HepG2 (cell line): ENCODE results near the gene RPL6. TPM values are rescaled to one million over a fixed set of nuclear protein-coding genes. Genes with fewer than 3 reads are reported as not detected.
A peak's percentile ranks its signal among the peaks of the same experiment; 100 is the strongest.

Experiments used
- AGO1 ChIP-seq: fragments of 200-400 bp; formaldehyde crosslinking; IDR thresholded peaks from 2 replicates; pipeline ENCODE4 v1.6.1; 2017; ENCODE audit warnings: mild to moderate bottlenecking, low read depth, low read length, moderate library complexity; ENCODE audit not compliant: poor library complexity, severe bottlenecking
- ATF3 ChIP-seq: sonication (generic); formaldehyde crosslinking; IDR thresholded peaks from 2 replicates; pipeline ENCODE4 v1.4.0; 2020; ENCODE audit warnings: missing genetic modification reagents
- BORCS8-MEF2B ChIP-seq: sonication (generic); formaldehyde crosslinking; IDR thresholded peaks from 2 replicates; pipeline ENCODE4 v1.8.0; 2022; ENCODE audit warnings: mild to moderate bottlenecking, missing genetic modification reagents
- BRD4 ChIP-seq: sonication (generic); formaldehyde crosslinking; IDR thresholded peaks from 2 replicates; pipeline ENCODE4 v1.4.0; 2020; ENCODE audit warnings: missing genetic modification reagents
- GATAD1 ChIP-seq: IDR thresholded peaks from 2 replicates; pipeline ENCODE4 v1.6.1; 2016; ENCODE audit warnings: missing genetic modification reagents, missing compliant biosample characterization
- GLI4 ChIP-seq: sonication (generic); formaldehyde crosslinking; IDR thresholded peaks from 2 replicates; pipeline ENCODE4 v1.5.1; 2020; ENCODE audit warnings: missing genetic modification reagents, mild to moderate bottlenecking, moderate library complexity, borderline replicate concordance
- GTF3A ChIP-seq: sonication (generic); formaldehyde crosslinking; conservative IDR thresholded peaks from 2 replicates; pipeline ENCODE4 v1.4.0; 2020; ENCODE audit warnings: mild to moderate bottlenecking, missing genetic modification reagents
- HDAC6 ChIP-seq: fragments of 200-600 bp; sonication (generic); IDR thresholded peaks from 2 replicates; pipeline ENCODE4 v1.7.0; 2017; ENCODE audit warnings: mild to moderate bottlenecking, antibody characterized with exemption, low read length, low read depth
- HES4 ChIP-seq: sonication (generic); formaldehyde crosslinking; IDR thresholded peaks from 2 replicates; pipeline ENCODE4 v1.9.0; 2021; ENCODE audit warnings: mild to moderate bottlenecking, missing genetic modification reagents, borderline replicate concordance
- HHEX ChIP-seq: IDR thresholded peaks from 2 replicates; pipeline ENCODE4 v1.6.1; 2016; ENCODE audit warnings: control low read depth
- HOXA7 ChIP-seq: sonication (generic); formaldehyde crosslinking; IDR thresholded peaks from 2 replicates; pipeline ENCODE4 v1.8.1; 2022; ENCODE audit warnings: mild to moderate bottlenecking, missing genetic modification reagents, moderate library complexity
- MEIS2 ChIP-seq: sonication (generic); formaldehyde crosslinking; IDR thresholded peaks from 2 replicates; pipeline ENCODE4 v1.9.0; 2021; ENCODE audit warnings: mild to moderate bottlenecking, missing genetic modification reagents
- NPAS2 ChIP-seq: sonication (generic); formaldehyde crosslinking; IDR thresholded peaks from 2 replicates; pipeline ENCODE4 v1.8.0; 2022; ENCODE audit warnings: mild to moderate bottlenecking, missing genetic modification reagents, borderline replicate concordance
- PLRG1 ChIP-seq: fragments of 450-650 bp; conservative IDR thresholded peaks from 2 replicates; pipeline ENCODE4 v1.6.1; 2016
- RBM22 ChIP-seq: fragments of 200-400 bp; formaldehyde crosslinking; optimal IDR thresholded peaks from 2 replicates; pipeline ENCODE3; 2017; ENCODE audit warnings: mild to moderate bottlenecking, low read length, moderate library complexity
- RELA ChIP-seq: sonication (generic); formaldehyde crosslinking; IDR thresholded peaks from 2 replicates; pipeline ENCODE4 v1.4.0; 2020; ENCODE audit warnings: missing genetic modification reagents
- RFX5 ChIP-seq: IDR thresholded peaks from 2 replicates; pipeline ENCODE4 v1.6.1; 2011; ENCODE audit warnings: low read depth, low read length, improper control_type of control experiment
- SMARCC2 ChIP-seq: fragments of 450-650 bp; IDR thresholded peaks from 2 replicates; pipeline ENCODE4 v1.6.1; 2017; ENCODE audit warnings: antibody characterized with exemption, mild to moderate bottlenecking
- THAP8 ChIP-seq: sonication (generic); formaldehyde crosslinking; IDR thresholded peaks from 2 replicates; pipeline ENCODE4 v1.5.1; 2020; ENCODE audit warnings: missing genetic modification reagents, mild to moderate bottlenecking, borderline replicate concordance
- THAP9 ChIP-seq: sonication (generic); formaldehyde crosslinking; IDR thresholded peaks from 2 replicates; pipeline ENCODE4; 2020; ENCODE audit warnings: missing genetic modification reagents, mild to moderate bottlenecking, borderline replicate concordance
- TOPORS ChIP-seq: sonication (generic); formaldehyde crosslinking; IDR thresholded peaks from 2 replicates; pipeline ENCODE4 v1.8.0; 2023; ENCODE audit warnings: mild to moderate bottlenecking, missing genetic modification reagents
- ZBTB3 ChIP-seq: sonication (generic); formaldehyde crosslinking; IDR thresholded peaks from 2 replicates; pipeline ENCODE4 v1.4.0; 2020; ENCODE audit warnings: low read depth, mild to moderate bottlenecking, moderate library complexity, missing genetic modification reagents, borderline replicate concordance
- ZKSCAN1 ChIP-seq: fragments of 150-350 bp; IDR thresholded peaks from 2 replicates; pipeline ENCODE4 v1.6.1; 2014; ENCODE audit warnings: low read length
- ZNF234 ChIP-seq: sonication (generic); formaldehyde crosslinking; conservative IDR thresholded peaks from 2 replicates; pipeline ENCODE4 v1.5.1; 2020; ENCODE audit warnings: mild to moderate bottlenecking, missing genetic modification reagents
- ZNF441 ChIP-seq: sonication (generic); formaldehyde crosslinking; IDR thresholded peaks from 2 replicates; pipeline ENCODE4 v1.7.0; 2021; ENCODE audit warnings: missing genetic modification reagents, borderline replicate concordance
- ZNF496 ChIP-seq: sonication (generic); formaldehyde crosslinking; IDR thresholded peaks from 2 replicates; pipeline ENCODE4 v1.8.1; 2023; ENCODE audit warnings: mild to moderate bottlenecking, moderate library complexity, missing genetic modification reagents; ENCODE audit not compliant: insufficient replicate concordance
- ZNF7 ChIP-seq: IDR thresholded peaks from 2 replicates; pipeline ENCODE4 v1.6.1; 2016; ENCODE audit warnings: missing biosample characterization, missing genetic modification reagents
- ZNF883 ChIP-seq: sonication (generic); formaldehyde crosslinking; IDR thresholded peaks from 2 replicates; pipeline ENCODE4 v1.5.1; 2020; ENCODE audit warnings: mild to moderate bottlenecking, missing genetic modification reagents; ENCODE audit errors: not compliant biosample characterization
- polyA plus RNA-seq, 8 experiments: library from polyadenylated mRNA; depleted of rRNA in 3 of 8; stranded (reverse) in 7 of 8; unstranded in 1 of 8; fragments of >200 nt; fragmentation: Illumina TruSeq in 4 of 8; extraction: Trizol in 4 of 8; gene quantifications; 2 replicates each; pipeline versions ENCODE4 v1.2.1 to v1.2.3, GENCODE V29; 2011 to 2016; ENCODE audit warnings: low read depth in 4 of 8, missing spikeins in 1 of 8, mixed read lengths in 1 of 8; ENCODE audit not compliant: insufficient read depth in 1 of 8
- total RNA-seq, 5 experiments: library from RNA; depleted of rRNA; stranded (reverse); fragments of >200 nt; fragmentation: Illumina TruSeq; extraction: Trizol; gene quantifications; 2 replicates each; pipeline ENCODE4 v1.2.3, GENCODE V29; 2016; ENCODE audit warnings: low read depth in 1 of 5

RPL6 gene
- total and polyA plus RNA-seq, 2 of the 13 experiments (the other 11 are each of a cell fraction or from before 2014, with no cell fraction given) = 1,551 to 1,719 TPM

GRCh38 chr12:112409064-112409905 is at the start of gene RPL6 (continued):
- TF ChIP-seq HDAC6 = no peak
- TF ChIP-seq MEIS2 (CRISPR knock-in tag) = 0 out of 2 replicates have a peak, but pooled peaks have one; percentile 40
- no peak for TF ChIP-seq SMARCC2
- TF ChIP-seq ZNF7 (CRISPR knock-in tag) = no peak; the same call in 1 of the 2 replicates
- TF ChIP-seq RFX5 = no peak
- TF ChIP-seq HHEX (CRISPR knock-in tag) = no peak
- TF ChIP-seq ZKSCAN1 = no peak; the same call in 1 of the 2 replicates
- no peak for TF ChIP-seq AGO1
- peak; percentile 78 for TF ChIP-seq GATAD1
- TF ChIP-seq THAP9 = peak; percentile 85
- no peak for TF ChIP-seq THAP8 (CRISPR knock-in tag)
- 0 out of 2 replicates have a peak, but pooled peaks have one; percentile 36 for TF ChIP-seq GTF3A (CRISPR knock-in tag)
- TF ChIP-seq NPAS2 = no peak
- TF ChIP-seq GLI4 (CRISPR knock-in tag) = peak; percentile 65; the same call in 1 of the 2 replicates
- no peak for TF ChIP-seq HOXA7 (CRISPR knock-in tag)
- TF ChIP-seq HES4 (CRISPR knock-in tag) = no peak
- peak; percentile 89 for TF ChIP-seq BORCS8-MEF2B (CRISPR knock-in tag)
- TF ChIP-seq ATF3 = no peak
- peak; percentile 57; the same call in 1 of the 2 replicates for TF ChIP-seq TOPORS (CRISPR knock-in tag)
- peak; percentile 93 for TF ChIP-seq BRD4 (CRISPR knock-in tag)
- TF ChIP-seq ZNF496 (CRISPR knock-in tag) = no peak
- 0 out of 2 replicates have a peak, but pooled peaks have one; percentile 9 for TF ChIP-seq ZBTB3
- TF ChIP-seq ZNF441 (CRISPR knock-in tag) = no peak; the same call in 1 of the 2 replicates
- TF ChIP-seq RBM22 = peak; percentile 76
- 0 out of 2 replicates have a peak, but pooled peaks have one; percentile 68 for TF ChIP-seq RELA (CRISPR knock-in tag)
- TF ChIP-seq PLRG1 = no peak
- no peak for TF ChIP-seq ZNF883
- TF ChIP-seq ZNF234 (CRISPR knock-in tag) = no peak
